ENCODE results near the gene SPAG6. TPM values are rescaled to one million over a fixed set of nuclear protein-coding genes. Genes with fewer than 3 reads are reported as not detected.

Gene SPAG6
- total RNA-seq, 1 donor from 2014 or later: 0.46 TPM

DNA sequence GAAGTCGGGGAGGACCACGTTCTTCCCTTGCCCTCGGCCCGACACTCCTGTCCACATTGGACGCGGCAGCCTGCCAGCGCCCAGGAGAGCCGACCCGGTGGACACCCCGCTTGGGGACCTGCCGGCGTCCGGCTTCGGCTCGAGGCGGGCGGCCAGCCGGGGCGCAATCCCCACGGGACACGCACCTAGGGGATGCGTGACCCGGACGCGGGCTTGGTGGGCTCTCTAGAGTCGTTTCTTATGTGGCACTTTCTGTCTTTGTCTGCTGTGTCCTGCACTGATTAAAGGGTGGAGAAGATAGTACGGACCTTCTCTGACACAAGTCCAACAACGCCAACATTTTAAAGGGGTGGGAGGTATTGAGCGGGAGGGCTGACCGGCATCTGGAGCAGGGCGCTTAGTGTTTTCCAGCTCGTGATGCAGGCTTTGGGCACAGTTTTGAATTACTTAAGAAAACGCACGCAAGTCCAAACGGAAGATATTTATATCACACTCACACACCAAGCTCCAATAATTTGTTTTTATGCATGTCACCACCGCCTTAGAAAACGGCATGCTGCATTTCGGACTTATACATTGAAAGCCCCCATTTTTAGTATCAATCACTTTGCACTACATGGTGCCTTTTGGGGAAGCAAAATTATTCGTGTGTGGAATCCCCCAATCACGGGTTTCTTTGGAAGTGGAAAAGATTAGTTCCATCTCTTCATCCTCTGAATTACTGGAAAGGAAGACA lies 3.9 kb upstream of the SPAG6 start:
- TF ChIP-seq, protein P1, sequence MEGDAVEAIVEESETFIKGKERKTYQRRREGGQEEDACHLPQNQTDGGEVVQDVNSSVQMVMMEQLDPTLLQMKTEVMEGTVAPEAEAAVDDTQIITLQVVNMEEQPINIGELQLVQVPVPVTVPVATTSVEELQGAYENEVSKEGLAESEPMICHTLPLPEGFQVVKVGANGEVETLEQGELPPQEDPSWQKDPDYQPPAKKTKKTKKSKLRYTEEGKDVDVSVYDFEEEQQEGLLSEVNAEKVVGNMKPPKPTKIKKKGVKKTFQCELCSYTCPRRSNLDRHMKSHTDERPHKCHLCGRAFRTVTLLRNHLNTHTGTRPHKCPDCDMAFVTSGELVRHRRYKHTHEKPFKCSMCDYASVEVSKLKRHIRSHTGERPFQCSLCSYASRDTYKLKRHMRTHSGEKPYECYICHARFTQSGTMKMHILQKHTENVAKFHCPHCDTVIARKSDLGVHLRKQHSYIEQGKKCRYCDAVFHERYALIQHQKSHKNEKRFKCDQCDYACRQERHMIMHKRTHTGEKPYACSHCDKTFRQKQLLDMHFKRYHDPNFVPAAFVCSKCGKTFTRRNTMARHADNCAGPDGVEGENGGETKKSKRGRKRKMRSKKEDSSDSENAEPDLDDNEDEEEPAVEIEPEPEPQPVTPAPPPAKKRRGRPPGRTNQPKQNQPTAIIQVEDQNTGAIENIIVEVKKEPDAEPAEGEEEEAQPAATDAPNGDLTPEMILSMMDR (IDR thresholded peaks at IDR 0.05; ENCODE audit: unreplicated experiment): no peak
- Mint-ChIP-seq H3K36me3 (ENCODE audit: low read depth, unreplicated experiment) (peaks cover 4% of the 10 kb centered on the region), H3K27me3 (ENCODE audit: unreplicated experiment) (peaks cover 29% of the 10 kb centered on the region), H3K4me1 (ENCODE audit: unreplicated experiment) (peaks cover 7% of the 10 kb centered on the region), H3K9me3 (ENCODE audit: unreplicated experiment) (no peaks in the 10 kb centered on the region), H3K27ac (ENCODE audit: unreplicated experiment) (no peak overlapping the region), H3K4me3 (ENCODE audit: unreplicated experiment) (peak overlapping the region; percentile 86)
- no peak for DNase-seq (ENCODE audit: low spot score)

DNA sequence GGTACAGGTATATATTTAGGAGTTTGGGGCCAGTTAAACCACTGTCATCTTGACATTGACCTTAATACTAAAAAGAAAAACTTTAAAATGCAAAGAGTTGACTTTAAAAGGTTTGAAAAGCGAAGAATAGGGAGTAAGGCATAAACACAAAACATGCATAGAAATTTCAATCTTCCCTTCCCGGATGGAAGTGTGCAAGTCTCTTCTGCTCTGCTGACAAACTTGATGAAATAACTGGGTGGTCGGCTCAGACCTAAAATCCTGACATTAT lies 3.4 kb upstream of the SPAG6 start:
- TF ChIP-seq, protein P1 (IDR thresholded peaks at IDR 0.05; ENCODE audit: unreplicated experiment): no peak
- no peak overlapping the region for H3K4me3 Mint-ChIP-seq (ENCODE audit: unreplicated experiment)

DNA sequence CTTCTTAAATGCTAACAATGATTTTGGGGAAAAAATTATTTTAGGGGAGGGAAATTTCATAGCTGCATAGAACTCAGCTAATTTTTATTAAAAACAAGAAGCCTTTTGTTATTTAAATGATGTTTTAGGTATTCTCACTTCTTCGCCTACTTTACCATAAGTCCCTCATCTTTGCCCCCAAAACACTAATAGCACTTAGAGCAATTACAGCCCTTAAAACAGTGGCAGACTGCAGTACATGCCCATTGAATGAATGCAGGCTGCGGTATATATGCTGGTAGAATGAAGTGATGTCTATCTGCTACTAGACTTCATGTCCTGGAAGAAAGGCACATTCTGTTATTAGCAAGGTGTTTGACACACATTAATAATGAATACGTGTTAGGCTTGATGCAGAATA lies 2.9 kb upstream of the SPAG6 start:
- H3K27ac Mint-ChIP-seq (ENCODE audit: unreplicated experiment): no peak overlapping the region
- H3K9me3 Mint-ChIP-seq (ENCODE audit: unreplicated experiment): no peaks in the 10 kb centered on the region
- H3K4me1 Mint-ChIP-seq (ENCODE audit: unreplicated experiment): peaks cover 7% of the 10 kb centered on the region
- TF ChIP-seq, protein P1 (IDR thresholded peaks at IDR 0.05; ENCODE audit: unreplicated experiment): no peak
- DNase-seq (ENCODE audit: low spot score): no peak
- no peak overlapping the region for H3K4me3 Mint-ChIP-seq (ENCODE audit: unreplicated experiment)
- peaks cover 4% of the 10 kb centered on the region for H3K36me3 Mint-ChIP-seq (ENCODE audit: low read depth, unreplicated experiment)
- H3K27me3 Mint-ChIP-seq (ENCODE audit: unreplicated experiment): peaks cover 27% of the 10 kb centered on the region

More for the DNA sequence above, 3.4 kb upstream of the SPAG6 start:
- peaks cover 4% of the 10 kb centered on the region for H3K36me3 Mint-ChIP-seq (ENCODE audit: low read depth, unreplicated experiment)
- DNase-seq (ENCODE audit: low spot score): no peak
- peaks cover 7% of the 10 kb centered on the region for H3K4me1 Mint-ChIP-seq (ENCODE audit: unreplicated experiment)
- no peaks in the 10 kb centered on the region for H3K9me3 Mint-ChIP-seq (ENCODE audit: unreplicated experiment)
- no peak overlapping the region for H3K27ac Mint-ChIP-seq (ENCODE audit: unreplicated experiment)
- peaks cover 30% of the 10 kb centered on the region for H3K27me3 Mint-ChIP-seq (ENCODE audit: unreplicated experiment)

DNA sequence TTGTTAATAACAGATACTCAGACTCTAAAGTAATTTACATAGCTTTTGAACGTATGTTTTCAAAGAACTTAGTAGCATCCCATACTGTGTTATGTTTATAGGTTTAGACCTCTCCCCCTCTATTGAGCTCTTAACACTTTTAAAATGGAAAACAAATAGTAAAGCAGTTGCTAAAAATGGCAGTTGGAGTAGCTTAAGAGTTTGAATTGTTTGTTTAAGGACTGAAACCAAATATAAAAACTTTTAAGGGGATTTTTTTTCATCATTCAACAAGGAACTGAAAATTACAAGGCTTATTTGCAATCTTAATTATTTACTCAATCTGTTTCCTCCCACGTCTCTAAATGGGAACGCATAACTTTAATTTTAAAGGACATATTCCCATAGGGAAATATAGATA lies 1.6 kb upstream of the SPAG6 start:
- no peak overlapping the region for H3K27ac Mint-ChIP-seq (ENCODE audit: unreplicated experiment)
- H3K4me3 Mint-ChIP-seq (ENCODE audit: unreplicated experiment): no peak overlapping the region
- no peak for DNase-seq (ENCODE audit: low spot score)
- no peaks in the 10 kb centered on the region for H3K9me3 Mint-ChIP-seq (ENCODE audit: unreplicated experiment)
- peaks cover 4% of the 10 kb centered on the region for H3K36me3 Mint-ChIP-seq (ENCODE audit: low read depth, unreplicated experiment)
- H3K27me3 Mint-ChIP-seq (ENCODE audit: unreplicated experiment): peaks cover 27% of the 10 kb centered on the region
- peaks cover 7% of the 10 kb centered on the region for H3K4me1 Mint-ChIP-seq (ENCODE audit: unreplicated experiment)
- TF ChIP-seq, protein P1 (IDR thresholded peaks at IDR 0.05; ENCODE audit: unreplicated experiment): no peak

DNA sequence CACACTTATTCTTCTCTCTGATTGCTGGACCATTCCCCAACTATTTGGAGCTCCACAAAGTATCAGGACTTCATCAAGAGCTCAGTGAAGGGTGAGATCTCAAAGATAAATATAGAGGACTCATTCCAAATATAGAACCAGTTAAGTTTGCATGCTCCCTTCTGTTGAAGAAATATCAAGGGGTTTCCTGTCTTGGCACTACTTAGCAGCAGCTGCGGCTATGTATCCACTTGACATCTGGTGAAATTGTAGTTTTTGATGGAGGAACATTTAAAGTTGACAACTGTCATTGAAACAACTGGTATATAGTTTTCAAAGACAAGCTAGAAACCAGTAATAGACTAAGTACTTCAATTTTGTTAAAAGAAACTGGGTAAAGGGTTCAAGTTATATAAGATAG lies 1.0 kb upstream of the SPAG6 start:
- H3K4me3 Mint-ChIP-seq (ENCODE audit: unreplicated experiment): no peak overlapping the region
- H3K4me1 Mint-ChIP-seq (ENCODE audit: unreplicated experiment): peaks cover 7% of the 10 kb centered on the region
- no peaks in the 10 kb centered on the region for H3K9me3 Mint-ChIP-seq (ENCODE audit: unreplicated experiment)
- TF ChIP-seq, protein P1 (IDR thresholded peaks at IDR 0.05; ENCODE audit: unreplicated experiment): no peak
- peaks cover 27% of the 10 kb centered on the region for H3K27me3 Mint-ChIP-seq (ENCODE audit: unreplicated experiment)
- H3K36me3 Mint-ChIP-seq (ENCODE audit: low read depth, unreplicated experiment): peaks cover 4% of the 10 kb centered on the region
- H3K27ac Mint-ChIP-seq (ENCODE audit: unreplicated experiment): no peak overlapping the region
- no peak for DNase-seq (ENCODE audit: low spot score)

All from endothelial cell (in vitro differentiated cells).